Measurements from ENCODE around the gene TTC7B. TPM values are rescaled to one million over a fixed set of nuclear protein-coding genes. Genes with fewer than 3 reads are reported as not detected.

Gene TTC7B
- total and polyA plus RNA-seq, 4 donors = 23.1 to 85.0 (median 54.6) TPM

DNA sequence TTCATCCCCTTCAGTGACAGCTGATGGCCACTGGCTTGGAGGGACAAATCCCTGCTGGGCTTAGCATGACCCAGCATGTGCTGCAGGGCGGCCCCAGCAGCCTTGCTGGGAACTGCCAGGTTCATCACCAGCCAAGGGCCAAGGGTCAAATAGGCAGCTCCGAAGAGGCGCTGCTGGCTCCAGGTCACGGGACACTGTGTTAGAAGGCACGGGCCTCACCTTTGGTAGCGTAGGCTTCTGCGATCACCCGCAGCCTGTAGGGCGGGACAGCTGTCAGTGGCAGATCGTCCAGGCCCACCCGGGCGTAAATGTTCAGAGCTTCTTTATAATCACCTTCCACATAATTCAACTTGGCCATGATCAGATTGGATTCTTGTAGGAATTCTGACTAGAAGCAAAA, 35.7 kb downstream of the TTC7B start:
- 87% methylated on average over 9 of the region's 12 CpGs for WGBS (ENCODE audit: insufficient coverage)
- Histone ChIP-seq H3K9me3 (ENCODE audit: control insufficient read depth, insufficient read depth, low read length) (no peaks in the 10 kb centered on the region), H3K4me3 (ENCODE audit: low read depth, low read length) (no peak overlapping the region), H3K27me3 (ENCODE audit: control insufficient read depth, insufficient read depth, low read length) (no peaks in the 10 kb centered on the region), H3K36me3 (ENCODE audit: control insufficient read depth, insufficient read depth, low read length) (peaks cover 64% of the 10 kb centered on the region), H3K4me1 (ENCODE audit: control insufficient read depth, insufficient read depth, low read length) (peaks cover 22% of the 10 kb centered on the region), H3K27ac (ENCODE audit: low read depth, low read length) (no peak overlapping the region)
- no peak for DNase-seq (ENCODE audit: low read depth in 4 of 6, low spot score in 6 of 6)

GRCh38 chr14:90778571-90779255, 37.5 kb downstream of the TTC7B start:
- H3K27ac ChIP-seq (ENCODE audit: low read depth, low read length) = no peak overlapping the region
- 33% methylated on average over 10 of the region's 13 CpGs for WGBS (ENCODE audit: insufficient coverage)
- peaks cover 53% of the 10 kb centered on the region for H3K36me3 ChIP-seq (ENCODE audit: control insufficient read depth, insufficient read depth, low read length)

GRCh38 chr14:90777830-90778485, 38.3 kb downstream of the TTC7B start:
- Histone ChIP-seq H3K36me3 (ENCODE audit: control insufficient read depth, insufficient read depth, low read length) (peaks cover 48% of the 10 kb centered on the region), H3K4me1 (ENCODE audit: control insufficient read depth, insufficient read depth, low read length) (peaks cover 19% of the 10 kb centered on the region), H3K4me3 (ENCODE audit: low read depth, low read length) (no peak overlapping the region), H3K27me3 (ENCODE audit: control insufficient read depth, insufficient read depth, low read length) (no peaks in the 10 kb centered on the region), H3K27ac (ENCODE audit: low read depth, low read length) (no peak overlapping the region), H3K9me3 (ENCODE audit: control insufficient read depth, insufficient read depth, low read length) (no peaks in the 10 kb centered on the region)
- DNase-seq (ENCODE audit: low read depth in 4 of 6, low spot score in 6 of 6) = no peak
- 85% methylated on average over 11 of the region's 11 CpGs for WGBS (ENCODE audit: insufficient coverage)

More at GRCh38 chr14:90778571-90779255, 37.5 kb downstream of the TTC7B start:
- peak in 4 of 6 donors; percentile 19 to 83 (median 64) for DNase-seq (ENCODE audit: low read depth in 4 of 6, low spot score in 6 of 6)
- Histone ChIP-seq H3K4me1 (ENCODE audit: control insufficient read depth, insufficient read depth, low read length) (peaks cover 19% of the 10 kb centered on the region), H3K27me3 (ENCODE audit: control insufficient read depth, insufficient read depth, low read length) (no peaks in the 10 kb centered on the region), H3K9me3 (ENCODE audit: control insufficient read depth, insufficient read depth, low read length) (no peaks in the 10 kb centered on the region), H3K4me3 (ENCODE audit: low read depth, low read length) (no peak overlapping the region)

DNA sequence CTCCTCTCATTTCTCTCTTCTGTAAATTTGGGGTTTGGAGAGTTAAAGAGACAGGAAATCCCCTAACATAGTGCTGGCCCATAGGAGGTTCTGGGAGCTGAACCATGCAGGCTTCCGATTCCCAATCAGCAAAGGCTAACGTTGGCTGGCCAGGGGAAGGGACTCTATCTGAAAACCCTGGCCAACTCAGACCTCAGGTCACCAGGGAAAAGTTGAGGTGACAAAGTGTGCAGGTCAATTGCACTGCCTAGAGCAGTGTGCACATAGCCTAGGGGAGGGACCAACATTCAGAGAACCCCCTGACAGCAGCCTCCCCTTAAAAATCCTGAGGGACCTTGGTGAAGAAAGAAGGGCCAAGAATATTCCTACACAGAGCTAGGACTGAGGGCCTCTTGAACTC, 38.9 kb downstream of the TTC7B start:
- Histone ChIP-seq H3K36me3 (ENCODE audit: control insufficient read depth, insufficient read depth, low read length) (peaks cover 51% of the 10 kb centered on the region), H3K27ac (ENCODE audit: low read depth, low read length) (no peak overlapping the region), H3K4me1 (ENCODE audit: control insufficient read depth, insufficient read depth, low read length) (peaks cover 19% of the 10 kb centered on the region), H3K27me3 (ENCODE audit: control insufficient read depth, insufficient read depth, low read length) (no peaks in the 10 kb centered on the region), H3K9me3 (ENCODE audit: control insufficient read depth, insufficient read depth, low read length) (no peaks in the 10 kb centered on the region), H3K4me3 (ENCODE audit: low read depth, low read length) (no peak overlapping the region)
- DNase-seq (ENCODE audit: low read depth in 4 of 6, low spot score in 6 of 6) = no peak
- WGBS (ENCODE audit: insufficient coverage) = 89% methylated on average over 2 of the region's 2 CpGs

GRCh38 chr14:90775441-90775840, 40.8 kb downstream of the TTC7B start:
- DNase-seq (ENCODE audit: low read depth in 4 of 6, low spot score in 6 of 6) = no peak
- H3K4me1 ChIP-seq (ENCODE audit: control insufficient read depth, insufficient read depth, low read length) = peaks cover 19% of the 10 kb centered on the region
- no peaks in the 10 kb centered on the region for H3K27me3 ChIP-seq (ENCODE audit: control insufficient read depth, insufficient read depth, low read length)
- H3K36me3 ChIP-seq (ENCODE audit: control insufficient read depth, insufficient read depth, low read length) = peaks cover 38% of the 10 kb centered on the region
- H3K4me3 ChIP-seq (ENCODE audit: low read depth, low read length) = no peak overlapping the region
- H3K27ac ChIP-seq (ENCODE audit: low read depth, low read length) = no peak overlapping the region
- no peaks in the 10 kb centered on the region for H3K9me3 ChIP-seq (ENCODE audit: control insufficient read depth, insufficient read depth, low read length)
- 94% methylated on average over 3 of the region's 4 CpGs for WGBS (ENCODE audit: insufficient coverage)

- 78% methylated on average over 3 of the region's 5 CpGs for WGBS (ENCODE audit: insufficient coverage)
- no peaks in the 10 kb centered on the region for H3K27me3 ChIP-seq (ENCODE audit: control insufficient read depth, insufficient read depth, low read length)
- no peaks in the 10 kb centered on the region for H3K9me3 ChIP-seq (ENCODE audit: control insufficient read depth, insufficient read depth, low read length)
- H3K27ac ChIP-seq (ENCODE audit: low read depth, low read length) = no peak overlapping the region
- H3K36me3 ChIP-seq (ENCODE audit: control insufficient read depth, insufficient read depth, low read length) = peaks cover 38% of the 10 kb centered on the region
- no peak overlapping the region for H3K4me3 ChIP-seq (ENCODE audit: low read depth, low read length)
- DNase-seq (ENCODE audit: low read depth in 4 of 6, low spot score in 6 of 6) = no peak
- H3K4me1 ChIP-seq (ENCODE audit: control insufficient read depth, insufficient read depth, low read length) = peaks cover 18% of the 10 kb centered on the region
These were observed 41.9 kb downstream of the TTC7B start for GRCh38 chr14:90774316-90774715.

- Histone ChIP-seq H3K4me3 (ENCODE audit: low read depth, low read length) (no peak overlapping the region), H3K9me3 (ENCODE audit: control insufficient read depth, insufficient read depth, low read length) (no peaks in the 10 kb centered on the region), H3K27me3 (ENCODE audit: control insufficient read depth, insufficient read depth, low read length) (no peaks in the 10 kb centered on the region), H3K36me3 (ENCODE audit: control insufficient read depth, insufficient read depth, low read length) (peaks cover 37% of the 10 kb centered on the region), H3K27ac (ENCODE audit: low read depth, low read length) (no peak overlapping the region), H3K4me1 (ENCODE audit: control insufficient read depth, insufficient read depth, low read length) (peaks cover 12% of the 10 kb centered on the region)
- 77% methylated on average over 4 of the region's 4 CpGs for WGBS (ENCODE audit: insufficient coverage)
- DNase-seq (ENCODE audit: low read depth in 4 of 6, low spot score in 6 of 6) = no peak
These were observed 42.5 kb downstream of the TTC7B start for GRCh38 chr14:90773705-90774104.

DNA sequence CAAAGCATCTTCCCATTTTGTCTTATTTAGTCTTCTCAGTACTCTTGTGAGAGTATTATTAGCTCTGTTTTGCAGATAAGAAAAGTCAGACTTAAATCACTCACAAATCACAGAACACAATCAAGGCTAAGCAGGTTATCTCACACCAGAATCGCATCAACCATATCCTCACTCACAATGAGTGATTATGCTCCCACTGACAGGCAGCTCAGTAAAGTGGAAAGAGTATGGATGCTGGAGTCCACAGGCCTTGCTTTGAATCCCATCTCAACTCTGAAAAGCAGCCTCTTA, 43.1 kb downstream of the TTC7B start:
- Histone ChIP-seq H3K9me3 (ENCODE audit: control insufficient read depth, insufficient read depth, low read length) (no peaks in the 10 kb centered on the region), H3K27me3 (ENCODE audit: control insufficient read depth, insufficient read depth, low read length) (no peaks in the 10 kb centered on the region), H3K27ac (ENCODE audit: low read depth, low read length) (no peak overlapping the region), H3K36me3 (ENCODE audit: control insufficient read depth, insufficient read depth, low read length) (peaks cover 33% of the 10 kb centered on the region), H3K4me3 (ENCODE audit: low read depth, low read length) (no peak overlapping the region), H3K4me1 (ENCODE audit: control insufficient read depth, insufficient read depth, low read length) (peaks cover 6% of the 10 kb centered on the region)
- DNase-seq (ENCODE audit: low read depth in 4 of 6, low spot score in 6 of 6) = no peak
- no CpG with 5 or more reads among the region's 1 CpG for WGBS (ENCODE audit: insufficient coverage)

GRCh38 chr14:90767899-90768298, 48.3 kb downstream of the TTC7B start:
- no peak for DNase-seq (ENCODE audit: low read depth in 4 of 6, low spot score in 6 of 6)
- Histone ChIP-seq H3K9me3 (ENCODE audit: control insufficient read depth, insufficient read depth, low read length) (peaks cover 6% of the 10 kb centered on the region), H3K36me3 (ENCODE audit: control insufficient read depth, insufficient read depth, low read length) (peaks cover 14% of the 10 kb centered on the region), H3K4me1 (ENCODE audit: control insufficient read depth, insufficient read depth, low read length) (no peaks in the 10 kb centered on the region), H3K4me3 (ENCODE audit: low read depth, low read length) (no peak overlapping the region), H3K27ac (ENCODE audit: low read depth, low read length) (no peak overlapping the region), H3K27me3 (ENCODE audit: control insufficient read depth, insufficient read depth, low read length) (no peaks in the 10 kb centered on the region)
